Lung (tissue), 12 donors: ENCODE measurements around the gene EPS8. TPM values are rescaled to one million over a fixed set of nuclear protein-coding genes. Genes with fewer than 3 reads are reported as not detected.

ENCODE experiments used
- ATAC-seq: fragments of 200-7000 bp; cut with Tn5 transposase; one replicate; pipeline ENCODE4 v1.9.1; 2020; ENCODE audit warnings: moderate number of reproducible peaks; ENCODE audit not compliant: insufficient read depth, low FRiP score
- DNase-seq, 3 donors: peaks; one replicate each; pipeline ENCODE4 v3.0.0-alpha.2; 2013 to 2017
- H3K27ac ChIP-seq, 2 donors: one replicate each; pipeline ENCODE4 v1.5.1; 2013; ENCODE audit warnings: mild to moderate bottlenecking in 2 of 2, moderate library complexity in 2 of 2, control low read depth in 1 of 2, inconsistent platforms in 1 of 2, low read depth in 1 of 2, low read length in 1 of 2
- H3K27me3 ChIP-seq, 3 donors: one replicate each; pipeline ENCODE4 v1.5.1; 2013; ENCODE audit warnings: low read length in 2 of 3; ENCODE audit not compliant: control insufficient read depth in 3 of 3, insufficient read depth in 3 of 3
- H3K36me3 ChIP-seq, 4 donors: one replicate each; pipeline ENCODE4 v1.5.1; 2013; ENCODE audit warnings: low read length in 4 of 4, mild to moderate bottlenecking in 1 of 4, moderate library complexity in 1 of 4; ENCODE audit not compliant: control insufficient read depth in 4 of 4, insufficient read depth in 4 of 4
- H3K4me1 ChIP-seq, 5 donors: one replicate each; pipeline ENCODE4 v1.5.1; 2013; ENCODE audit warnings: low read length in 5 of 5, mild to moderate bottlenecking in 2 of 5, moderate library complexity in 1 of 5; ENCODE audit not compliant: control insufficient read depth in 5 of 5, insufficient read depth in 5 of 5
- H3K4me3 ChIP-seq: one replicate; pipeline ENCODE4 v1.5.1; 2013; ENCODE audit warnings: mild to moderate bottlenecking, control low read depth, moderate library complexity
- H3K9ac ChIP-seq, 2 donors: one replicate each; pipeline ENCODE4 v1.5.1; 2013; ENCODE audit warnings: low read length in 2 of 2, control low read depth in 1 of 2; ENCODE audit not compliant: insufficient read depth in 1 of 2
- H3K9me3 ChIP-seq, 4 donors: one replicate each; pipeline ENCODE4 v1.5.1; 2013; ENCODE audit warnings: low read length in 3 of 4, mild to moderate bottlenecking in 1 of 4, moderate library complexity in 1 of 4; ENCODE audit not compliant: control insufficient read depth in 4 of 4, insufficient read depth in 3 of 4
- WGBS, 2 donors: extraction: QIAGEN DNeasy Blood & Tissue Kit; methylation state at CpG; one replicate each; pipeline ENCODE4 v1.1.7; 2013; 5-methylcytosine and 5-hydroxymethylcytosine counted together
- polyA plus RNA-seq, 2 donors: library from polyadenylated mRNA; stranded (reverse); fragments of 200-250 nt; gene quantifications; one replicate each; pipeline ENCODE4 v1.2.1, GENCODE V29; 2013
- total RNA-seq, 2 donors: library from RNA; depleted of rRNA in 1 of 2; stranded (reverse); fragments of >200 nt in 1 of 2; gene quantifications; one replicate each; pipeline ENCODE4 v1.2.1, GENCODE V29; 2014 to 2021
- TF ChIP-seq, protein P1 (sequence below): IDR thresholded peaks from 2 replicates; pipeline ENCODE4 v1.5.1; 2012; ENCODE audit warnings: mild to moderate bottlenecking; ENCODE audit errors: control extremely low read depth, extremely low read depth
- donor health status: control.
- donor health status: control.
- donor health status: Bipolar disorder and iron deficiency.
- donor health status: healthy.
- donor health status: DM: yes; HTN: yes; CAD: no.

EPS8 gene
- total and polyA plus RNA-seq, 4 donors: 30.1 to 153 (median 48.9) TPM

DNA sequence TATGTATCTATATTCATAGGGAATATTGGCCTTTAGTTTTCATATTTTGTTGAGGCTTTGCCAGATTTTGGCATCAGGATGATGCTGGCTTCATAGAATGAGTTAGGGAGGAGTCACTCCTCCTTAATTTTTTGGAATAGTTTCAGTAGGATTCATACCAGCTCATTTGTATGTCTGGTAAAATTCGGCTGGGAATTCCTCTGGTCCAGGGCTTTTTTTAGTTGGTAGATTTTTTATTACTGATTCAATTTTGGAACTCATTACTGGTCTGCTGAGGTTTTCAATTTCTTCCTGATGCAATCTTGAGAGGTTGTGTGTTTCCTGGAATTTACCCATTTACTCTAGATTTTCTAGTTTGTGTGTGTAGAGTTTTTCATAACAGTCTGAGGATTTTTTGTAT is 175.2 kb downstream of the EPS8 start:
- DNase-seq (no peak), ATAC-seq (no peak)
- Histone ChIP-seq H3K4me1 (no peaks in the 10 kb centered on the region), H3K9me3 (no peaks in the 10 kb centered on the region), H3K4me3 (no peak overlapping the region), H3K27ac (no peak overlapping the region), H3K27me3 (no peaks in the 10 kb centered on the region), H3K9ac (no peak overlapping the region), H3K36me3 (no peaks in the 10 kb centered on the region)
- 89 to 96% methylated on average over 1 of the region's 1 CpG for WGBS, 2 donors
- TF ChIP-seq, protein P1, sequence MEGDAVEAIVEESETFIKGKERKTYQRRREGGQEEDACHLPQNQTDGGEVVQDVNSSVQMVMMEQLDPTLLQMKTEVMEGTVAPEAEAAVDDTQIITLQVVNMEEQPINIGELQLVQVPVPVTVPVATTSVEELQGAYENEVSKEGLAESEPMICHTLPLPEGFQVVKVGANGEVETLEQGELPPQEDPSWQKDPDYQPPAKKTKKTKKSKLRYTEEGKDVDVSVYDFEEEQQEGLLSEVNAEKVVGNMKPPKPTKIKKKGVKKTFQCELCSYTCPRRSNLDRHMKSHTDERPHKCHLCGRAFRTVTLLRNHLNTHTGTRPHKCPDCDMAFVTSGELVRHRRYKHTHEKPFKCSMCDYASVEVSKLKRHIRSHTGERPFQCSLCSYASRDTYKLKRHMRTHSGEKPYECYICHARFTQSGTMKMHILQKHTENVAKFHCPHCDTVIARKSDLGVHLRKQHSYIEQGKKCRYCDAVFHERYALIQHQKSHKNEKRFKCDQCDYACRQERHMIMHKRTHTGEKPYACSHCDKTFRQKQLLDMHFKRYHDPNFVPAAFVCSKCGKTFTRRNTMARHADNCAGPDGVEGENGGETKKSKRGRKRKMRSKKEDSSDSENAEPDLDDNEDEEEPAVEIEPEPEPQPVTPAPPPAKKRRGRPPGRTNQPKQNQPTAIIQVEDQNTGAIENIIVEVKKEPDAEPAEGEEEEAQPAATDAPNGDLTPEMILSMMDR: no peak

DNA sequence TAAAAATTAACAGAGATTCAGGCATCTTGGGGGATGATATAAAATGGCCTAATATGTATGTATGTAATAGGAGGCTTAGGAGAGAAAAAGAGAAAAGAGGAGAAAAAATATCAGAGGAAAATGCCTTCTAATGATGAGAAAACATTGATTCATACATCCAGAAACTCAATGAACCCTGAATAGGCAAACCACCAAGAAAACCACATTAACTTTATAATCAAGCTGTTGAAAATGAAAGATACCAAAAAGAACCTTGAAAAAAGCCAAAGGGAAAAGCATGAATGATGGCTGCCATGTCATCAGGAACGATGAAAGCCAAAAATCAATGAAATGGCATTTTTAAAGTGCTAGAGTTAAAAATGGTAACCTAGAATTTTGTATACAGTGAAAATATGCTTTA is 180.2 kb downstream of the EPS8 start:
- TF ChIP-seq, protein P1: no peak
- no peak overlapping the region for H3K9ac ChIP-seq
- H3K27ac ChIP-seq: no peak overlapping the region
- DNase-seq (no peak), ATAC-seq (no peak)
- peaks cover 0 to 2% (median 0%) of the 10 kb centered on the region in 3 donors for H3K27me3 ChIP-seq
- 66 to 78% methylated on average over 1 of the region's 1 CpG for WGBS, 2 donors
- H3K4me3 ChIP-seq: no peak overlapping the region
- peaks cover 0 to 7% (median 0%) of the 10 kb centered on the region in 5 donors for H3K4me1 ChIP-seq
- no peaks in the 10 kb centered on the region for H3K36me3 ChIP-seq
- H3K9me3 ChIP-seq: no peaks in the 10 kb centered on the region

DNA sequence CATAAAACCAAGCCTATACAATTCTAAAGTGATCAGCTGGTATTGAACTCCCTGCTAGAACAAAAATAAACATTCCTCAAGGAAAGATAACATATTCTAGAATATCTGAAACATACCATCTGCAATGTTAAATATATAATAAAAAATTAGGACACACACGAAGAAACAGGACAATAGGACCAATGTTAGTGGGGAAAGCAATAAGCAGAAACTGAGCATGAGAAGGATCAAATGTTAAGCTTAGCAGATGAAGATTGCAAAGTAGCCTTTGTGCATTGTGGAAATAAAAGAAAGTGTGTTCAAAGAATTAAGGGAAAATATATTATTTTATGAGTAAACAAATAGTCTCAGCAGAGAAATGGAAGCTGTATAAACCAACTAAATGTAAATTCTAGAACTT is 180.8 kb downstream of the EPS8 start:
- TF ChIP-seq, protein P1: no peak
- Histone ChIP-seq H3K4me3 (no peak overlapping the region), H3K36me3 (no peaks in the 10 kb centered on the region), H3K9ac (no peak overlapping the region), H3K27ac (no peak overlapping the region), H3K9me3 (no peaks in the 10 kb centered on the region), H3K27me3 (peaks cover 0 to 2% (median 0%) of the 10 kb centered on the region in 3 donors), H3K4me1 (peaks cover 0 to 12% (median 0%) of the 10 kb centered on the region in 5 donors)
- WGBS, 2 donors: 83 to 91% methylated on average over 1 of the region's 1 CpG
- ATAC-seq: no peak
- no peak for DNase-seq
